ENCODE measurements around the gene MRPL38. TPM values are rescaled to one million over a fixed set of nuclear protein-coding genes. Genes with fewer than 3 reads are reported as not detected.

The MRPL38 gene
- polyA plus RNA-seq, 2 of the 4 experiments (the other 2 are of a cell fraction): 53.5 to 102 TPM

GRCh38 chr17:75937652-75938051 lies 33.0 kb upstream of the MRPL38 start:
- no peak for TF ChIP-seq FOSL2 (IDR thresholded peaks at IDR 0.05)
- TF ChIP-seq FOSL2 (CRISPR knock-in tag; IDR thresholded peaks at IDR 0.05): no peak
- TF ChIP-seq RCOR1 (IDR thresholded peaks at IDR 0.05; ENCODE audit: low read depth, low read length): no peak
- no peak for TF ChIP-seq NFE2L2 (conservative IDR thresholded peaks at IDR 0.05; ENCODE audit: low read length)
- no peak for TF ChIP-seq CTCF (IDR thresholded peaks at IDR 0.05)
- TF ChIP-seq NPAS2 (CRISPR knock-in tag; IDR thresholded peaks at IDR 0.05; ENCODE audit: borderline replicate concordance): no peak
- no peak for TF ChIP-seq ELK1 (IDR thresholded peaks at IDR 0.05; ENCODE audit: low read depth, low read length)
- TF ChIP-seq JUN (IDR thresholded peaks at IDR 0.05): no peak
- TF ChIP-seq CBX8 (IDR thresholded peaks at IDR 0.05): no peak
- no peak for TF ChIP-seq REST (IDR thresholded peaks at IDR 0.05)
- H3K4me2 ChIP-seq: no peak overlapping the region
- peaks cover 5% of the 10 kb centered on the region; the same call in 1 of the 3 replicates for H3K4me1 ChIP-seq
- no peak overlapping the region for H3K27ac ChIP-seq
- no peak for DNase-seq (ENCODE audit: low read depth in 1 of 2, low spot score in 1 of 2)
- no peaks in the 10 kb centered on the region for H3K9me3 ChIP-seq
- CTCF ChIA-PET: interaction anchor here (1.0 kb wide), 1 partner anchor 8 kb away, joined by 4 read pairs; no protein-coding TSS in a partner anchor
- POLR2A ChIA-PET: interaction anchor here (1.2 kb wide), 1 partner anchor 8 kb away, joined by 3 read pairs; no protein-coding TSS in a partner anchor
- FAIRE-seq: no peak
- ATAC-seq: no peak
- WGBS (ENCODE audit: missing lambda C conversion rate): 86% methylated on average over 13 of the region's 13 CpGs
- no peak overlapping the region for H3K4me3 ChIP-seq

- TF ChIP-seq RNF2 (IDR thresholded peaks at IDR 0.05; ENCODE audit: borderline replicate concordance, low read depth) (no peak), ZSCAN20 (CRISPR knock-in tag; IDR thresholded peaks at IDR 0.05) (no peak), SMC3 (IDR thresholded peaks at IDR 0.05) (no peak), RCOR1 (IDR thresholded peaks at IDR 0.05; ENCODE audit: low read depth, low read length) (no peak), USF2 (IDR thresholded peaks at IDR 0.05) (no peak)
- H3K9me3 ChIP-seq: no peaks in the 10 kb centered on the region
- POLR2A ChIA-PET: no interaction called here
- H3K4me2 ChIP-seq: no peak overlapping the region
- CTCF ChIA-PET: interaction anchor here (0.6 to 3.6 kb wide), 5 partner anchors 13 to 80 kb away, joined by 3 to 13 read pairs (median 5); partner anchors contain the start of gene MRPL38
- ATAC-seq: no peak
- H3K4me3 ChIP-seq: no peak overlapping the region
- 87% methylated on average over 4 of the region's 4 CpGs for WGBS (ENCODE audit: missing lambda C conversion rate)
- DNase-seq (ENCODE audit: low read depth in 1 of 2, low spot score in 1 of 2): no peak
- FAIRE-seq: no peak
- H3K27ac ChIP-seq: no peak overlapping the region
- no peaks in the 10 kb centered on the region for H3K4me1 ChIP-seq
These were observed 29.1 kb upstream of the MRPL38 start for GRCh38 chr17:75933808-75934207.

- no peak overlapping the region for H3K4me3 ChIP-seq
- no peak overlapping the region for H3K4me2 ChIP-seq
- ChIA-PET CTCF (interaction anchor here (0.5 to 3.6 kb wide), 7 partner anchors 8 to 237 kb away, joined by 3 to 13 read pairs (median 4); partner anchors contain the start of genes CDK3, FBF1 and MRPL38), POLR2A (no interaction called here)
- no peak for ATAC-seq
- 93% methylated on average over 5 of the region's 5 CpGs for WGBS (ENCODE audit: missing lambda C conversion rate)
- no peaks in the 10 kb centered on the region for H3K9me3 ChIP-seq
- no peak for DNase-seq (ENCODE audit: low read depth in 1 of 2, low spot score in 1 of 2)
- H3K4me1 ChIP-seq: no peaks in the 10 kb centered on the region
- H3K27ac ChIP-seq: no peak overlapping the region
- no peak for FAIRE-seq
- TF ChIP-seq EHMT2 (IDR thresholded peaks at IDR 0.05; ENCODE audit: low read depth) (no peak), SREBF2 (IDR thresholded peaks at IDR 0.05) (no peak), JUN (IDR thresholded peaks at IDR 0.05) (no peak), HOXB13 (CRISPR knock-in tag; IDR thresholded peaks at IDR 0.05; ENCODE audit: low read depth) (no peak), ESRRA (IDR thresholded peaks at IDR 0.05; ENCODE audit: borderline replicate concordance, low read length) (no peak), ZNF302 (CRISPR knock-in tag; IDR thresholded peaks at IDR 0.05) (no peak), TP53 (CRISPR knock-in tag; IDR thresholded peaks at IDR 0.05) (no peak), RCOR1 (IDR thresholded peaks at IDR 0.05; ENCODE audit: low read depth, low read length) (no peak), RAD21 (conservative IDR thresholded peaks at IDR 0.05 in 1 of 2, IDR thresholded peaks at IDR 0.05 in 1 of 2) (no peak), CEBPB (IDR thresholded peaks at IDR 0.05) (no peak), REST (IDR thresholded peaks at IDR 0.05) (no peak)
These were observed 28.2 kb upstream of the MRPL38 start for GRCh38 chr17:75932852-75933251.

Measured in A549 (cell line).